ENCODE results near the gene DNASE2. TPM values are rescaled to one million over a fixed set of nuclear protein-coding genes. Genes with fewer than 3 reads are reported as not detected.
"Not testable (repeated sequence)": the region's sequence is repeated elsewhere in the genome, so short reads cannot be mapped to it uniquely, and the experiment has no call there.

Gene DNASE2
- total RNA-seq, 1 experiment from 2014 or later = 23.8 TPM

DNA sequence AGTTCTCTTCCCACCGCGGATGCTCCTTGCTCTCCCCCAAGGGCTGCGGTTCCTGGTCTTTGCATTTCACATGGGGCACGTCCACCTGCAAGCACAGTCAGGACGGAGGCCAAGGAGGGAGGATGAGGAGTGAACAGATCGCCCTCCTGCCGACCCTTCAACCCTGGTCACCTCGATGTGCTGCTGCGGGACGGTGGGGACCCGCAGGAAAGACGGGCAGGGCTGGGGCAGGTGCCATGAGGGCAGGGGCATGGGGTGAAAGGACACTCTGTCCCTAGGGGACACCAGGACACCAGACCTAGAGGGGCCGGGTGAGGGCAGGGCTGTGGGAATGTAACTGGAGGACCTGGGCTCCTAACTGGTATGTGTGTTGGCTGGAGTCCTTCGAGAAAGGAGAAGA is 37.0 kb upstream of the DNASE2 start:
- H3K4me3 Mint-ChIP-seq = peak overlapping the region in 1 of 2 experiments; percentile 69; a peak in 3 of 5 replicates

DNA sequence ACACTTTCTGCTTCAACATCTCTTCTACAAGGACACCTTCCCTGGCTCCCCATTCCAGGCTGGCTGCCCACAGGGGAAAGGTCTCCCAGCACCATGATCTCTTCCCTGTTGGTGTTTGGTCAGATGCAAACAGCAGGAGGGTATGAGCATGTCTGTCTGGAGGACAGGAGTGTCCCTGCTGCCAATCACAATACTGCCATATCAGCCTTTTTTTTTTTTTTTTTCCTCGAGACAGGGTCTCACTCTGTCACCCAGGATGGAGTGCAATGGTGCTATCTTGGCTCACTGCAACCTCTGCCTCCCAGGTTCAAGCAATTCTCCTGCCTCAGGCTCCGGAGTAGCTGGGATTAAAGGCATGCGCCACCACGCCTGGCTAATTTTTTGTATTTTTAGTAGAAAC is 34.6 kb upstream of the DNASE2 start:
- H3K9me3 ChIP-seq (ENCODE audit: control insufficient read depth, low read depth, low read length); H2AFZ ChIP-seq (ENCODE audit: low read length); H3K36me3 Mint-ChIP-seq (ENCODE audit: insufficient read depth in 1 of 3, low read depth in 3 of 3); H3K27ac Mint-ChIP-seq; H3K27ac ChIP-seq (ENCODE audit: insufficient read length, low read depth, low read length); H3K27me3 ChIP-seq (ENCODE audit: insufficient read depth, low read length); H4K91ac ChIP-seq (ENCODE audit: insufficient read length, low read depth, low read length); H3K23ac ChIP-seq (ENCODE audit: insufficient read length, low read depth, low read length); H3K14ac ChIP-seq (ENCODE audit: insufficient read depth, low read length); H4K8ac ChIP-seq (replicated peaks; ENCODE audit: insufficient read length, low read depth, low read length); H2AK5ac ChIP-seq (ENCODE audit: insufficient read length, low read length); H3K4ac ChIP-seq (ENCODE audit: low read depth, low read length); H4K20me1 ChIP-seq (ENCODE audit: control insufficient read depth, insufficient read depth, insufficient read length); H2BK5ac ChIP-seq (ENCODE audit: insufficient read length, low read length); H3K4me2 ChIP-seq (ENCODE audit: insufficient read depth, insufficient read length, low read length); H3K23me2 ChIP-seq (ENCODE audit: insufficient read length, low read depth, low read length, poor library complexity, severe bottlenecking); H4K5ac ChIP-seq (ENCODE audit: insufficient read length, low read depth, low read length); H3T11ph ChIP-seq (ENCODE audit: low read length); H2BK12ac ChIP-seq (ENCODE audit: insufficient read length, low read depth, low read length); H3K56ac ChIP-seq (ENCODE audit: insufficient read length, low read depth, low read length); H2BK20ac ChIP-seq (ENCODE audit: low read depth, low read length, poor library complexity, severe bottlenecking); H3K79me2 ChIP-seq (ENCODE audit: insufficient read depth, low read length); H2BK15ac ChIP-seq (ENCODE audit: low read depth, low read length); H3K9me3 Mint-ChIP-seq; DNase-seq; H3K9ac ChIP-seq (ENCODE audit: extremely low read depth, insufficient read length, low read length); H3K18ac ChIP-seq (ENCODE audit: insufficient read length, low read depth, low read length); H3K4me1 ChIP-seq (ENCODE audit: insufficient read depth, low read length); H3K79me1 ChIP-seq (ENCODE audit: insufficient read depth, low read depth, low read length, poor library complexity, severe bottlenecking); H2BK120ac ChIP-seq (ENCODE audit: low read depth, low read length, poor library complexity, severe bottlenecking); H3K4me3 Mint-ChIP-seq: not testable (repeated sequence)
- H3K27me3 Mint-ChIP-seq (ENCODE audit: low read depth) = peaks cover 24% of the 10 kb centered on the region
- no CpG with 5 or more reads among the region's 4 CpGs for WGBS (ENCODE audit: extremely low coverage, insufficient read length, low lambda C conversion rate)
- peaks cover 20 to 28% of the 10 kb centered on the region in 2 experiments for H3K4me1 Mint-ChIP-seq

More for the DNA sequence above, 37.0 kb upstream of the DNASE2 start:
- Mint-ChIP-seq H3K36me3 (ENCODE audit: insufficient read depth in 1 of 3, low read depth in 3 of 3) (peaks cover 10 to 13% (median 12%) of the 10 kb centered on the region in 3 experiments; a peak in 6 of 7 replicates), H3K27ac (no peak overlapping the region), H3K9me3 (peaks cover 7 to 8% of the 10 kb centered on the region in 2 experiments), H3K27me3 (ENCODE audit: low read depth) (peaks cover 24% of the 10 kb centered on the region), H3K4me1 (peaks cover 7 to 15% of the 10 kb centered on the region in 2 experiments)
- Histone ChIP-seq H2BK5ac (ENCODE audit: insufficient read length, low read length) (no peak overlapping the region), H4K20me1 (ENCODE audit: control insufficient read depth, insufficient read depth, insufficient read length) (no peaks in the 10 kb centered on the region), H4K5ac (ENCODE audit: insufficient read length, low read depth, low read length) (no peak overlapping the region), H2BK12ac (ENCODE audit: insufficient read length, low read depth, low read length) (no peak overlapping the region), H3K79me1 (ENCODE audit: insufficient read depth, low read depth, low read length, poor library complexity, severe bottlenecking) (no peaks in the 10 kb centered on the region), H3K23me2 (ENCODE audit: insufficient read length, low read depth, low read length, poor library complexity, severe bottlenecking) (no peaks in the 10 kb centered on the region), H2BK15ac (ENCODE audit: low read depth, low read length) (no peak overlapping the region), H4K91ac (ENCODE audit: insufficient read length, low read depth, low read length) (no peak overlapping the region), H3K9me3 (ENCODE audit: control insufficient read depth, low read depth, low read length) (no peaks in the 10 kb centered on the region), H3K27me3 (ENCODE audit: insufficient read depth, low read length) (peaks cover 5% of the 10 kb centered on the region; the same call in 1 of the 2 replicates), H3K9ac (ENCODE audit: extremely low read depth, insufficient read length, low read length) (no peak overlapping the region), H3T11ph (ENCODE audit: low read length) (no peak overlapping the region), H3K4ac (ENCODE audit: low read depth, low read length) (no peak overlapping the region), H2AFZ (ENCODE audit: low read length) (no peak overlapping the region), H2AK5ac (ENCODE audit: insufficient read length, low read length) (no peak overlapping the region), H3K18ac (ENCODE audit: insufficient read length, low read depth, low read length) (no peak overlapping the region), H3K56ac (ENCODE audit: insufficient read length, low read depth, low read length) (no peak overlapping the region), H3K79me2 (ENCODE audit: insufficient read depth, low read length) (no peaks in the 10 kb centered on the region), H3K23ac (ENCODE audit: insufficient read length, low read depth, low read length) (no peak overlapping the region), H4K8ac (replicated peaks; ENCODE audit: insufficient read length, low read depth, low read length) (no peak overlapping the region), H2BK20ac (ENCODE audit: low read depth, low read length, poor library complexity, severe bottlenecking) (no peak overlapping the region), H2BK120ac (ENCODE audit: low read depth, low read length, poor library complexity, severe bottlenecking) (no peak overlapping the region), H3K14ac (ENCODE audit: insufficient read depth, low read length) (no peak overlapping the region), H3K4me2 (ENCODE audit: insufficient read depth, insufficient read length, low read length) (no peak overlapping the region), H3K4me1 (ENCODE audit: insufficient read depth, low read length) (no peaks in the 10 kb centered on the region; the same call in 1 of the 2 replicates), H3K27ac (ENCODE audit: insufficient read length, low read depth, low read length) (no peak overlapping the region)
- TF ChIP-seq, protein P1, sequence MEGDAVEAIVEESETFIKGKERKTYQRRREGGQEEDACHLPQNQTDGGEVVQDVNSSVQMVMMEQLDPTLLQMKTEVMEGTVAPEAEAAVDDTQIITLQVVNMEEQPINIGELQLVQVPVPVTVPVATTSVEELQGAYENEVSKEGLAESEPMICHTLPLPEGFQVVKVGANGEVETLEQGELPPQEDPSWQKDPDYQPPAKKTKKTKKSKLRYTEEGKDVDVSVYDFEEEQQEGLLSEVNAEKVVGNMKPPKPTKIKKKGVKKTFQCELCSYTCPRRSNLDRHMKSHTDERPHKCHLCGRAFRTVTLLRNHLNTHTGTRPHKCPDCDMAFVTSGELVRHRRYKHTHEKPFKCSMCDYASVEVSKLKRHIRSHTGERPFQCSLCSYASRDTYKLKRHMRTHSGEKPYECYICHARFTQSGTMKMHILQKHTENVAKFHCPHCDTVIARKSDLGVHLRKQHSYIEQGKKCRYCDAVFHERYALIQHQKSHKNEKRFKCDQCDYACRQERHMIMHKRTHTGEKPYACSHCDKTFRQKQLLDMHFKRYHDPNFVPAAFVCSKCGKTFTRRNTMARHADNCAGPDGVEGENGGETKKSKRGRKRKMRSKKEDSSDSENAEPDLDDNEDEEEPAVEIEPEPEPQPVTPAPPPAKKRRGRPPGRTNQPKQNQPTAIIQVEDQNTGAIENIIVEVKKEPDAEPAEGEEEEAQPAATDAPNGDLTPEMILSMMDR (conservative IDR thresholded peaks at IDR 0.05) = no peak
- no CpG with 5 or more reads among the region's 14 CpGs for WGBS (ENCODE audit: extremely low coverage, insufficient read length, low lambda C conversion rate)
- DNase-seq = no peak

All from H9 (cell line).